ENCODE data around the gene HARS2. TPM values are rescaled to one million over a fixed set of nuclear protein-coding genes. Genes with fewer than 3 reads are reported as not detected.

The HARS2 gene
- polyA plus RNA-seq, 2 of the 4 experiments (the other 2 are of a cell fraction): 44.9 to 55.1 TPM

- CTCF ChIA-PET: interaction anchor here (0.7 to 0.9 kb wide), 2 partner anchors 15 to 18 kb away, joined by 3 read pairs; partner anchors contain the start of genes HARS1 and HARS2
Observed at GRCh38 chr5:140672455-140673186, 18.6 kb upstream of the HARS2 start.

GRCh38 chr5:140673187-140673976 is 17.9 kb upstream of the HARS2 start, which contains the start of gene DND1:
Gene DND1 (minus strand): TSS chr5:140673576. CDS start chr5:140673542, 34 bp downstream.
- 93% methylated on average over 45 of the region's 45 CpGs for WGBS (ENCODE audit: missing lambda C conversion rate)
- DNase-seq (ENCODE audit: low read depth in 1 of 2, low spot score in 1 of 2): no peak
- TF ChIP-seq FOSL2 (IDR thresholded peaks at IDR 0.05) (no peak), FOSL2 (CRISPR knock-in tag; IDR thresholded peaks at IDR 0.05) (no peak), CHD4 (IDR thresholded peaks at IDR 0.05; ENCODE audit: borderline replicate concordance) (no peak), FOXS1 (CRISPR knock-in tag; IDR thresholded peaks at IDR 0.05) (no peak), ZNF302 (CRISPR knock-in tag; IDR thresholded peaks at IDR 0.05) (no peak), SREBF2 (IDR thresholded peaks at IDR 0.05) (no peak), NPAS2 (CRISPR knock-in tag; IDR thresholded peaks at IDR 0.05; ENCODE audit: borderline replicate concordance) (no peak), ESRRA (IDR thresholded peaks at IDR 0.05; ENCODE audit: borderline replicate concordance, low read length) (no peak), CEBPB (IDR thresholded peaks at IDR 0.05) (no peak), RCOR1 (IDR thresholded peaks at IDR 0.05; ENCODE audit: low read depth, low read length) (no peak), JUN (IDR thresholded peaks at IDR 0.05) (peak in 1 of 2 experiments; percentile 8; a peak in 1 of 5 replicates), EP300 (IDR thresholded peaks at IDR 0.05) (no peak), POLR2AphosphoS2 (conservative IDR thresholded peaks at IDR 0.05; ENCODE audit: low read length) (0 out of 2 replicates have a peak, but pooled peaks have one; percentile 65), MYC (IDR thresholded peaks at IDR 0.05; ENCODE audit: borderline replicate concordance, low read length) (no peak), HDAC2 (IDR thresholded peaks at IDR 0.05) (no peak), USF2 (IDR thresholded peaks at IDR 0.05) (no peak)
- POLR2A ChIA-PET: interaction anchor here (1.7 kb wide), 1 partner anchor 26 kb away, joined by 8 read pairs; the partner anchor contains the start of genes IK and NDUFA2
- H3K9me3 ChIP-seq: no peaks in the 10 kb centered on the region
- no peak within 1 kb of the TSS for H3K4me2 ChIP-seq
- peak in 1 of 2 experiments; percentile 15; a peak in 2 of 6 replicates for ATAC-seq
- FAIRE-seq: no peak
- CTCF ChIA-PET: interaction anchor here (0.7 to 0.9 kb wide), 2 partner anchors 15 to 17 kb away, joined by 3 read pairs; partner anchors contain the start of genes HARS1 and HARS2
- no peak within 1 kb of the TSS for H3K4me3 ChIP-seq
- H3K4me1 ChIP-seq: no peaks in the 10 kb centered on the region
- no peak within 1 kb of the TSS for H3K27ac ChIP-seq

More at GRCh38 chr5:140672455-140673186, 18.6 kb upstream of the HARS2 start:
- WGBS (ENCODE audit: missing lambda C conversion rate): 95% methylated on average over 50 of the region's 70 CpGs
- Histone ChIP-seq H3K4me2 (no peak overlapping the region), H3K4me3 (no peak overlapping the region), H3K9me3 (no peaks in the 10 kb centered on the region), H3K4me1 (no peaks in the 10 kb centered on the region), H3K27ac (no peak overlapping the region)
- ATAC-seq (0 out of 6 replicates have a peak, but pooled peaks of 1 of the 2 experiments have one; percentile 33), FAIRE-seq (no peak), DNase-seq (ENCODE audit: low read depth in 1 of 2, low spot score in 1 of 2) (no peak)
- TF ChIP-seq JUN (IDR thresholded peaks at IDR 0.05): peak in 1 of 2 experiments; percentile 28; a peak in 1 of 5 replicates
- no peak for TF ChIP-seq CBX8 (IDR thresholded peaks at IDR 0.05)
- TF ChIP-seq ESRRA (IDR thresholded peaks at IDR 0.05; ENCODE audit: borderline replicate concordance, low read length): no peak
- no peak for TF ChIP-seq NR3C1 (IDR thresholded peaks at IDR 0.05)
- TF ChIP-seq HOXB13 (CRISPR knock-in tag; IDR thresholded peaks at IDR 0.05; ENCODE audit: low read depth): no peak
- POLR2A ChIA-PET: interaction anchor here (1.7 kb wide), 1 partner anchor 25 kb away, joined by 5 read pairs; the partner anchor contains the start of genes IK and NDUFA2

- CTCF ChIA-PET: interaction anchor here (0.8 to 1.2 kb wide), 2 partner anchors 27 to 46 kb away, joined by 3 to 6 read pairs; partner anchors contain the start of genes IK and NDUFA2
- POLR2A ChIA-PET: interaction anchor here (0.8 to 1.7 kb wide), 4 partner anchors 8 to 27 kb away, joined by 3 to 8 read pairs (median 4); partner anchors contain the start of genes HARS1, HARS2, IK and NDUFA2
Observed at GRCh38 chr5:140674211-140674610, 17.0 kb upstream of the HARS2 start.

More at GRCh38 chr5:140674211-140674610, 17.0 kb upstream of the HARS2 start:
- DNase-seq (ENCODE audit: low read depth in 1 of 2, low spot score in 1 of 2) (no peak), ATAC-seq (peak in 1 of 2 experiments; percentile 27; a peak in 3 of 6 replicates), FAIRE-seq (no peak)
- no peak overlapping the region for H3K4me2 ChIP-seq
- WGBS (ENCODE audit: missing lambda C conversion rate): 83% methylated on average over 2 of the region's 2 CpGs
- H3K27ac ChIP-seq: no peak overlapping the region
- H3K4me3 ChIP-seq: no peak overlapping the region
- H3K4me1 ChIP-seq: no peaks in the 10 kb centered on the region
- TF ChIP-seq EP300 (IDR thresholded peaks at IDR 0.05): no peak
- TF ChIP-seq MAFK (IDR thresholded peaks at IDR 0.05; ENCODE audit: partially characterized antibody): no peak
- no peak for TF ChIP-seq CHD2 (IDR thresholded peaks at IDR 0.05; ENCODE audit: low read length, partially characterized antibody)
- no peak for TF ChIP-seq CHD4 (IDR thresholded peaks at IDR 0.05; ENCODE audit: borderline replicate concordance)
- TF ChIP-seq USF2 (IDR thresholded peaks at IDR 0.05): no peak
- TF ChIP-seq CBX2 (IDR thresholded peaks at IDR 0.05; ENCODE audit: borderline replicate concordance, low read depth): no peak
- TF ChIP-seq POLR2A (IDR thresholded peaks at IDR 0.05; ENCODE audit: low read length): no peak
- no peak; the same call in 1 of the 2 replicates for TF ChIP-seq POLR2AphosphoS2 (conservative IDR thresholded peaks at IDR 0.05; ENCODE audit: low read length)
- TF ChIP-seq MAZ (IDR thresholded peaks at IDR 0.05; ENCODE audit: borderline replicate concordance, low read depth, low read length): no peak
- TF ChIP-seq TP53 (CRISPR knock-in tag; IDR thresholded peaks at IDR 0.05): no peak
- no peak for TF ChIP-seq NR3C1 (IDR thresholded peaks at IDR 0.05)
- TF ChIP-seq HES2 (IDR thresholded peaks at IDR 0.05): no peak
- no peak for TF ChIP-seq ZC3H11A (IDR thresholded peaks at IDR 0.05)
- no peak for TF ChIP-seq FOSB (CRISPR knock-in tag; IDR thresholded peaks at IDR 0.05)
- no peak for TF ChIP-seq ZSCAN20 (CRISPR knock-in tag; IDR thresholded peaks at IDR 0.05)
- TF ChIP-seq HOXB5 (CRISPR knock-in tag; IDR thresholded peaks at IDR 0.05): no peak
- no peak for TF ChIP-seq HEYL (CRISPR knock-in tag; IDR thresholded peaks at IDR 0.05)
- TF ChIP-seq EHF (CRISPR knock-in tag; IDR thresholded peaks at IDR 0.05): no peak
- no peaks in the 10 kb centered on the region for H3K9me3 ChIP-seq

Data from A549 (cell line).